Astrocyte (in vitro differentiated cells and primary cell): Measurements from ENCODE around the gene GMNC.

Source experiments
- EZH2 ChIP-seq: IDR thresholded peaks from 2 replicates; pipeline ENCODE4 v1.6.1; 2012; ENCODE audit warnings: mild to moderate bottlenecking, low read length, inconsistent platforms; ENCODE audit not compliant: insufficient read depth
- TF ChIP-seq, protein P1 (sequence below): IDR thresholded peaks from 2 replicates; pipeline ENCODE4 v1.5.1; 2011; ENCODE audit warnings: low read depth, mild to moderate bottlenecking, inconsistent platforms, low read length, moderate library complexity; ENCODE audit not compliant: insufficient read depth

DNA sequence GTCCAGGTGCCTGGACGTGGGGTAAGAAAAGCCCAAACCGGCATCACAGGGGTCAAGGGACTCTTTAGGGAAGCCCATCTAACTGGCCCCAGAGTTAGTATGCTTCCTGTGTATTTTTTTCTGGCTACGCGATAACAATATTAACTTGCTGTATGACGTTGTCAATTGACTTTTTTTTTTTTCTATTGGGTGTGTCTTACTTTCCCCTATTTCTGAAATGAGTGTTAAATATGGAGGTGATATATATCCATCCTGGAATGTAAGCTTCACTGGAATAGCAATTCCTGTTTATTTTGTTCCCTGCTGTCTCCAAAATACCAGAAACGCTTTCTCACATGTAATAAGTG lies 598 bp upstream of the GMNC start:
- TF ChIP-seq, protein P1, sequence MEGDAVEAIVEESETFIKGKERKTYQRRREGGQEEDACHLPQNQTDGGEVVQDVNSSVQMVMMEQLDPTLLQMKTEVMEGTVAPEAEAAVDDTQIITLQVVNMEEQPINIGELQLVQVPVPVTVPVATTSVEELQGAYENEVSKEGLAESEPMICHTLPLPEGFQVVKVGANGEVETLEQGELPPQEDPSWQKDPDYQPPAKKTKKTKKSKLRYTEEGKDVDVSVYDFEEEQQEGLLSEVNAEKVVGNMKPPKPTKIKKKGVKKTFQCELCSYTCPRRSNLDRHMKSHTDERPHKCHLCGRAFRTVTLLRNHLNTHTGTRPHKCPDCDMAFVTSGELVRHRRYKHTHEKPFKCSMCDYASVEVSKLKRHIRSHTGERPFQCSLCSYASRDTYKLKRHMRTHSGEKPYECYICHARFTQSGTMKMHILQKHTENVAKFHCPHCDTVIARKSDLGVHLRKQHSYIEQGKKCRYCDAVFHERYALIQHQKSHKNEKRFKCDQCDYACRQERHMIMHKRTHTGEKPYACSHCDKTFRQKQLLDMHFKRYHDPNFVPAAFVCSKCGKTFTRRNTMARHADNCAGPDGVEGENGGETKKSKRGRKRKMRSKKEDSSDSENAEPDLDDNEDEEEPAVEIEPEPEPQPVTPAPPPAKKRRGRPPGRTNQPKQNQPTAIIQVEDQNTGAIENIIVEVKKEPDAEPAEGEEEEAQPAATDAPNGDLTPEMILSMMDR, result no peak
- no peak for TF ChIP-seq EZH2
